Measurements from ENCODE around the gene GRPEL2.

GRPEL2 gene

DNA sequence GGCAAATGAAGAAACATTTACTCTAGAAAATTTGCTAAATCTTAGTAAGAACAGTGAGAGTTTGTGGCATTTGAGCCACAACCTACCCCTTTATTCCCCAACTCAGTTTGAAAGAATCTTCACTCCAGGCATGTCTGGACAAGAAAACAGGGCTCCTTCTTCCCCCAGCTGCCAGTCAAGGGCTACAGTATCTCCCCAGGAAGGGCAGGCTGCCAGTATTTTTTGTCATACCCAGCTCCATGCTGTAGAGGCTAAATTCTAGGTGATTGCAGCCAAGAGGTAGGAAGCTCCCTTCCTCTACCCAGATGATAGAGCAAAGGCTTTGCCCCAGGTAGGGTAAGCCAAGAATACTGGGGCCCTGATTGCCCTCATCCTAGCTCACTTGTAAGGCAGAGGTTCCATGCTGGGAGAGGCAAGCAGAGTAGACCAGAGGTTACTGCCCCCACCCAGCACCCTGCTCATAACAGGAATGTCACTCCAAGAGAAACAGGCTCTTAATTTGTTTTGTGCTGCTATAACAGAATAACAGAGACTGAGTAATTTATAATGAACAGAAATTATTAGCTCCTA, 20.0 kb upstream of the GRPEL2 start:
- TF ChIP-seq, protein P1, sequence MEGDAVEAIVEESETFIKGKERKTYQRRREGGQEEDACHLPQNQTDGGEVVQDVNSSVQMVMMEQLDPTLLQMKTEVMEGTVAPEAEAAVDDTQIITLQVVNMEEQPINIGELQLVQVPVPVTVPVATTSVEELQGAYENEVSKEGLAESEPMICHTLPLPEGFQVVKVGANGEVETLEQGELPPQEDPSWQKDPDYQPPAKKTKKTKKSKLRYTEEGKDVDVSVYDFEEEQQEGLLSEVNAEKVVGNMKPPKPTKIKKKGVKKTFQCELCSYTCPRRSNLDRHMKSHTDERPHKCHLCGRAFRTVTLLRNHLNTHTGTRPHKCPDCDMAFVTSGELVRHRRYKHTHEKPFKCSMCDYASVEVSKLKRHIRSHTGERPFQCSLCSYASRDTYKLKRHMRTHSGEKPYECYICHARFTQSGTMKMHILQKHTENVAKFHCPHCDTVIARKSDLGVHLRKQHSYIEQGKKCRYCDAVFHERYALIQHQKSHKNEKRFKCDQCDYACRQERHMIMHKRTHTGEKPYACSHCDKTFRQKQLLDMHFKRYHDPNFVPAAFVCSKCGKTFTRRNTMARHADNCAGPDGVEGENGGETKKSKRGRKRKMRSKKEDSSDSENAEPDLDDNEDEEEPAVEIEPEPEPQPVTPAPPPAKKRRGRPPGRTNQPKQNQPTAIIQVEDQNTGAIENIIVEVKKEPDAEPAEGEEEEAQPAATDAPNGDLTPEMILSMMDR (IDR thresholded peaks at IDR 0.05; ENCODE audit: borderline replicate concordance, control extremely low read depth, extremely low read depth, insufficient read depth, missing control alignments) = no peak
- no peak for DNase-seq (ENCODE audit: low spot score)
- in situ Hi-C loops (cut with MboI; ENCODE audit: low sequenced_read_pairs, unreplicated experiment) = no loop called here

- DNase-seq (ENCODE audit: low spot score) = no peak
- in situ Hi-C loops (cut with MboI; ENCODE audit: low sequenced_read_pairs, unreplicated experiment) = no loop called here
- TF ChIP-seq, protein P1 (IDR thresholded peaks at IDR 0.05; ENCODE audit: borderline replicate concordance, control extremely low read depth, extremely low read depth, insufficient read depth, missing control alignments) = no peak
These were observed 19.4 kb upstream of the GRPEL2 start for GRCh38 chr5:149325894-149326293.

GRCh38 chr5:149326611-149327010, 18.7 kb upstream of the GRPEL2 start:
- no peak for DNase-seq (ENCODE audit: low spot score)
- TF ChIP-seq, protein P1 (IDR thresholded peaks at IDR 0.05; ENCODE audit: borderline replicate concordance, control extremely low read depth, extremely low read depth, insufficient read depth, missing control alignments) = no peak
- in situ Hi-C loops (cut with MboI; ENCODE audit: low sequenced_read_pairs, unreplicated experiment) = no loop called here

- TF ChIP-seq, protein P1 (IDR thresholded peaks at IDR 0.05; ENCODE audit: borderline replicate concordance, control extremely low read depth, extremely low read depth, insufficient read depth, missing control alignments) = no peak
- no peak for DNase-seq (ENCODE audit: low spot score)
- in situ Hi-C loops (cut with MboI; ENCODE audit: low sequenced_read_pairs, unreplicated experiment) = no loop called here
These were observed 17.1 kb upstream of the GRPEL2 start for GRCh38 chr5:149328177-149328576.

DNA sequence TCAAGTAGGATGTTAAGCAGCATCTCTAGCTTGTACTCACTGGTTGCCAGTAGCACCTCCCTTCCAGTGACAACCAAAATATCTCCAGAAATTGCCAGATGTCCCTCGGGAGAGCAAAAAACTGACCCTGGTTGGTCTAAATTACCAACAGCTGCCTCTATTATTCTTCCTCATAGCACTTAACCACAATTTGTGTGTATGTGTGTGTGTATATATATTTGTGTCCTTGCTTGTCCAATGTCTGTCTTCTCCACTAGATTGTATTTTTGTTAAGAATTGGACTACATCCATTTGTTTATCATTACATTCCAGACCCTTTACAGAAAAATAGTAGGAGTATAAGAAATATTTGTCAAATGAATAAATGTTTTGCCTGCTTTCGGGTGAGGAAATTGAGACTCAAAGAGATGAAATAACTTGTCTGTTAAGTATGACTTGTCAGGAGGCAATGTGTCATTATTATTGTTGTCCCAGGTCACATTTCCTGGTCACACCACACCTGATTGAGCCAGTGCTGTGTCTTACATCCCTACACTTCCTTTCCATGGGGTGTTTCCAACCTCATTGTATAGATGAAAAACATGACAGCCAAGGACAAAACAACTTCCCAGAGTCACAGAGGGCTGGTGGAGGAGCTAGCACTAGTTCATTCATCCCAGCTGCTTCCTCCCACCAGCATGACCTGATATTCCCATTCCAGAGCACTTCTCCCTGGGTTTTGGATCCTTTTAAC, 11.4 kb upstream of the GRPEL2 start:
- in situ Hi-C loops (cut with MboI; ENCODE audit: low sequenced_read_pairs, unreplicated experiment) = no loop called here
- DNase-seq (ENCODE audit: low spot score) = no peak
- TF ChIP-seq, protein P1 (IDR thresholded peaks at IDR 0.05; ENCODE audit: borderline replicate concordance, control extremely low read depth, extremely low read depth, insufficient read depth, missing control alignments) = no peak

DNA sequence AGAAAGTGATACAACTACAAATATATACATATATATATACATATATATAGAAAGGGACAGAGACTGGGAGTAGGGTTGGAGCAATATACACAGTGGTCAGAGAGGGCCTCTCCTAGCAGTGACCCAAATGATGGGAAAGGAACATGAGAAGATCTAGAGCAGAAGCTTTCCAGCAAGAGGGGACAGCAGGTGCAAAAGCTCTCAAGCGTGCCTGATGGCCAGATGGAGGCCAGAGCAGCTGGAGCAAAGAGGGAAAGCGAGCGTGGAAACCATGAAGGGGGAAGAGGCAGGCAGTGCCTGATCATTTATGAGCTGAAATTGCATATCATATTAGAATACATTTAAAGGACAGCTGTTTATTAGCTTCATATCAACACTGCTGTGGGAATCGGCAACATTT, 7.6 kb upstream of the GRPEL2 start:
- TF ChIP-seq, protein P1 (IDR thresholded peaks at IDR 0.05; ENCODE audit: borderline replicate concordance, control extremely low read depth, extremely low read depth, insufficient read depth, missing control alignments) = no peak
- in situ Hi-C loops (cut with MboI; ENCODE audit: low sequenced_read_pairs, unreplicated experiment) = no loop called here
- DNase-seq (ENCODE audit: low spot score) = no peak
